K562 (cell line): Measurements from ENCODE around the gene SMG5. TPM values are rescaled to one million over a fixed set of nuclear protein-coding genes. Genes with fewer than 3 reads are reported as not detected.
A peak's percentile ranks its signal among the peaks of the same experiment; 100 is the strongest.

ENCODE experiments used
- BRD4 ChIP-seq: fragments of 200-600 bp; sonication (generic); IDR thresholded peaks from 2 replicates; pipeline ENCODE4 v1.6.1; 2017; ENCODE audit warnings: inconsistent platforms
- FOS ChIP-seq: IDR thresholded peaks from 3 replicates; pipeline ENCODE4 v1.6.1; 2011; ENCODE audit not compliant: insufficient read length; ENCODE audit errors: extremely low read depth
- FOXO4 ChIP-seq: fragments of 450-650 bp; formaldehyde crosslinking; IDR thresholded peaks from 2 replicates; pipeline ENCODE4 v1.4.0; 2020; ENCODE audit warnings: mild to moderate bottlenecking, moderate library complexity
- GABPA ChIP-seq: fragments of 200-800 bp; sonication (Bioruptor generic); conservative IDR thresholded peaks from 2 replicates; pipeline ENCODE4 v1.6.1; 2016; ENCODE audit warnings: low read depth, missing genetic modification characterization, missing compliant biosample characterization
- MXD1 ChIP-seq: fragments of 250-450 bp; sonication (Bioruptor Pico); IDR thresholded peaks from 2 replicates; pipeline ENCODE4 v1.8.0; 2021; ENCODE audit warnings: borderline replicate concordance, mild to moderate bottlenecking, moderate library complexity; ENCODE audit not compliant: poor library complexity, severe bottlenecking
- MXI1 ChIP-seq: IDR thresholded peaks from 2 replicates; pipeline ENCODE4 v1.6.1; 2011; ENCODE audit warnings: low read depth, mild to moderate bottlenecking, improper control_type of control experiment, low read length
- NR2F6 ChIP-seq: fragments of 450-650 bp; formaldehyde crosslinking; IDR thresholded peaks from 2 replicates; pipeline ENCODE4 v1.4.0; 2020; ENCODE audit warnings: mild to moderate bottlenecking
- POLR2G ChIP-seq: fragments of 200-400 bp; formaldehyde crosslinking; IDR thresholded peaks from 2 replicates; pipeline ENCODE4 v1.6.1; 2017; ENCODE audit warnings: low read depth, mild to moderate bottlenecking, antibody characterized with exemption, low read length, moderate library complexity
- SIRT6 ChIP-seq: IDR thresholded peaks from one replicate; pipeline ENCODE4 v1.6.1; 2012; ENCODE audit warnings: low read depth, mild to moderate bottlenecking, control low read depth, inconsistent platforms, low read length, moderate library complexity
- SIX5 ChIP-seq, 2 experiments: IDR thresholded peaks; 2 replicates each; pipeline ENCODE4 v1.6.1; 2011; ENCODE audit warnings: low read length in 2 of 2, borderline replicate concordance in 1 of 2, low read depth in 1 of 2, mild to moderate bottlenecking in 1 of 2, moderate library complexity in 1 of 2; ENCODE audit not compliant: insufficient read depth in 1 of 2
- SMAD2 ChIP-seq: fragments of 150-350 bp; IDR thresholded peaks from 2 replicates; pipeline ENCODE4 v1.6.1; 2014; ENCODE audit warnings: low read depth, mild to moderate bottlenecking, low read length
- TCF15 ChIP-seq: fragments of 250-450 bp; sonication (Bioruptor Pico); IDR thresholded peaks from 2 replicates; pipeline ENCODE4 v1.8.0; 2022; ENCODE audit warnings: moderate library complexity, mild to moderate bottlenecking, inconsistent platforms
- YY1 ChIP-seq, 3 experiments: IDR thresholded peaks; 2 replicates each; pipeline ENCODE4 v1.6.1; 2011; ENCODE audit warnings: low read length in 2 of 3, mild to moderate bottlenecking in 2 of 3, moderate library complexity in 2 of 3, borderline replicate concordance in 1 of 3, control low read depth in 1 of 3, low read depth in 1 of 3; ENCODE audit not compliant: insufficient read depth in 3 of 3, insufficient replicate concordance in 2 of 3, control insufficient read depth in 1 of 3, insufficient read length in 1 of 3; ENCODE audit errors: extremely low read depth in 1 of 3
- ZBTB5 ChIP-seq: fragments of 450-650 bp; IDR thresholded peaks from 2 replicates; pipeline ENCODE4 v1.6.1; 2017; ENCODE audit warnings: antibody characterized with exemption
- ZNF445 ChIP-seq: fragments of 250-450 bp; sonication (Bioruptor Pico); IDR thresholded peaks from 2 replicates; pipeline ENCODE4 v1.4.0; 2020; ENCODE audit warnings: low read depth, mild to moderate bottlenecking, moderate library complexity
- ZNF57 ChIP-seq: fragments of 450-650 bp; formaldehyde crosslinking; IDR thresholded peaks from 2 replicates; pipeline ENCODE4 v1.4.0; 2020; ENCODE audit warnings: mild to moderate bottlenecking, moderate library complexity
- polyA plus RNA-seq, 8 experiments: library from polyadenylated mRNA; depleted of rRNA in 4 of 8; stranded (reverse) in 5 of 8; unstranded in 3 of 8; fragments of >200 nt; fragmentation: Nextera tagmentation in 2 of 8; fragmentation: Illumina TruSeq in 1 of 8; extraction: Ambion mirVana in 2 of 8; extraction: Trizol in 1 of 8; gene quantifications; 2 replicates each; pipeline versions ENCODE4 v1.2.1 to v1.2.3, GENCODE V29; 2011 to 2014; ENCODE audit warnings: inconsistent platforms in 1 of 8, missing spikeins in 1 of 8
- total RNA-seq, 7 experiments: library from RNA; depleted of rRNA in 6 of 7; stranded (reverse); fragments of >200 nt in 6 of 7; fragmentation: Illumina TruSeq in 2 of 7; extraction: Trizol in 2 of 7; gene quantifications; 2 replicates each; pipeline versions ENCODE4 v1.2.1 to v1.2.3, GENCODE V29; 2011 to 2021; ENCODE audit warnings: low replicate concordance in 1 of 7

SMG5 gene
- total and polyA plus RNA-seq, 9 of the 15 experiments (the other 6 are each of a cell fraction or from before 2014, with no cell fraction given) = 1.4 to 85.9 (median 53.0) TPM

GRCh38 chr1:156282479-156283222, at the start of gene SMG5 (continued):
- TF ChIP-seq MXI1 (peak; percentile 73), BRD4 (no peak), TCF15 (CRISPR knock-in tag) (no peak), YY1 (IDR thresholded peaks at IDR 0.05; ENCODE audit: borderline replicate concordance in 1 of 3, control insufficient read depth in 1 of 3, extremely low read depth in 1 of 3, insufficient read depth in 3 of 3, insufficient read length in 1 of 3, insufficient replicate concordance in 2 of 3, low read depth in 1 of 3, low read length in 2 of 3) (peak; percentile 93 to 98 (median 98)), FOS (no peak), POLR2G (peak; percentile 100), ZNF57 (CRISPR knock-in tag) (no peak), FOXO4 (CRISPR knock-in tag) (no peak), SIX5 (IDR thresholded peaks at IDR 0.05; ENCODE audit: borderline replicate concordance in 1 of 2, insufficient read depth in 1 of 2, low read depth in 1 of 2, low read length in 2 of 2) (peak; percentile 81 to 92), MXD1 (CRISPR knock-in tag) (no peak), NR2F6 (CRISPR knock-in tag) (no peak), ZNF445 (CRISPR knock-in tag) (no peak), SMAD2 (peak; percentile 53; the same call in 1 of the 2 replicates), GABPA (tag) (peak; percentile 94), ZBTB5 (no peak), SIRT6 (no peak)
